GM19023 (cell line): Measurements from ENCODE around the gene CCDC158.
"Not testable (repeated sequence)": the region's sequence is repeated elsewhere in the genome, so short reads cannot be mapped to it uniquely, and the experiment has no call there.

Source experiments
- ATAC-seq: cut with Tn5 transposase; IDR thresholded peaks from one replicate; pipeline ENCODE4 v1.9.1; 2021; ENCODE audit warnings: mild to moderate bottlenecking, moderate library complexity; ENCODE audit not compliant: unreplicated experiment

CCDC158 gene

DNA sequence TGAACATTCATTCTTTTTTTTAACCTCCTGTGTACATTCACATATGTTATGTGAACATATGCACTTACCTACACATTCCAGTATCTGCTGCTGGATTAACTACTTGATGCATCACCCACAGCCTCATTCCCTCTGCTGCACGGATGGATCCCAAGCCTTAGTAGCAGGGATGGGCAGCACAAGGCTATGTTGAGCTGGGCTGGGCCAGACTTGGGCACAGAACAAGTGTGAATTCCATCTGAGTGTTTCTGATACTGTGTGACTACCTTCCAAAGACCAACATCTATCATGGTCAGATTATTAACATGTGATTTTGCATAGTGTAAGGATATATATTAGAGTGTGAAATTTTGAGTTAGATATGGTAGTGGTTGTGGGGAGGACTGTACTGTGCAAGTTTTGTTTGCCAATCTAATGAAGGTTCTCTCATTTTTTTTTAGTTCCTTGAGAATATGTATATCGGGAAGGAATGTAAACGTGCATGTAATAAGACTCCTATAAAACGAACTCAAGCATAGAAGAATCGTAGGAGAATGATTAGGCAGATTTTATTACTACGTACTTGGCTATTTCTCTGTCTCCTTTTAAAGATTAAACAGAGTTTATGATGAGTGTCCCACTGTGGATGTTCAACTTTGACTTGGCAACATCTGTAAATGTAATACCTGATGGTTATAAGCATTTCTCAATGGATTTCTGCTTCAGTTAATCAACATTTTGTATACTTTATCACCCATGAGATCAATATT lies 137.8 kb downstream of the CCDC158 start:
- no peak for ATAC-seq

GRCh38 chr4:76281594-76281993 lies 139.3 kb downstream of the CCDC158 start:
- not testable (repeated sequence) for ATAC-seq

DNA sequence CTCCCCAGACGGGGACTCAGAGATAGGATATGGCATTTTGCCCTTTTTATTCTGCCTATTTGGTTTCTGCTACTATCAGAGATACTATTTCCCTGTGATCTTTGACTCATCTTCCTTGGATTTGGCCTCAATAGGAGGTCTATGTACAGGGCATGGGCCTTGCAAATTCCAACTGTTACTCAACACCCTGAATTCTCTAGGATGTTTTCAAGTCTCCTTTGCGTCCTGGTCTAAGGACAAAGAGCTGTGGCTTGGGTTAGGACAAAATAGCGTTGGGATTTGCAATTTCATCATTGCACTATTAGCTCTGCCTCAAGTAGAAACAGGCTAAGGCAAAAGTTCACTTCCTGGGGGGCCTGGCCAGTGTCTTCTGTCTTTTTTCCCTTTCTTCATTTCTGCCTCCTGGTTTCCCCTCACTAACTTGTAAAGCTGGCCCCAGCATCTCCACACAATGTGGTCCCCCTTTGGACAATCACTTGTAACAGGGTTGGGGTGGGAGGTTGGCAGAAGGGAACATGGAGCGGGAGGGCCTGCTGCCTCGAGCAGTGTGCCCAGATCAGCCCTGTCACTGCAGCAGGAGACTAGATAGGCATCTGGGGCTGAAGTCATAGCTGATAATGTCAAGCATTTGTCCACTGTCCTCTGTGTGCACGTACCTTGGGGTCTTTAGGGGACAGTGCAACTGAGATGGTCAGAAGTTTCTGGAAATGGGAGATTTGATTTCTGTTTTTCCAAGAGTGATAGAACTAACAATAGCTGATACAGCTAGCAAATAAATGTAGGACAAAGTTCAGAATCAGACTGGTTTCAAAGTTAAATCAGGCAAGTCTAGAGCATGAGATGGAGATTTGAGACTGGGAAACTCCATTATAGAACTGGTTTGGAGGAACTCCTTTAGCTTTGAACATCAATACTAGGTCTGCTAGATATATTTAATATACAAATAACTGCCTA lies 140.2 kb downstream of the CCDC158 start:
- no peak for ATAC-seq

- ATAC-seq = no peak
Observed at GRCh38 chr4:76279462-76279861, 141.5 kb downstream of the CCDC158 start.

DNA sequence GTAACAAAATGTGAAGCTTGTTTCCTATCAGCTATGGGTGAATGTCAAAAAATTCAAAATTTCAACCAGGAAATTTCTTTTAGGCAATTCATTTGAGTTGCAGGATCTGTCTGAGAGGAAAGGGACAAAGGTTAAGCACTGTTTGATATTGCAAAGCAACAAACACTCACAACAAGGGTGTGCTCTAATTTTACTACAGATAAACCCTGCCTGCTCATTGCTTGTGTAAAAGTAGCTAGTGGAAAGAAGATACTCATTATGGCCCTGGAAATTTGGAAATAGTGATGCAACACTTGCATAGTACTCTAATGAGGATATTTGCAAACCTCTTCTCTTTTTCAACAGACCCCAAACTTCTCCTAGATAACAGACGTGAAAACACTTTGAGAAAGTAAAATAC lies 142.4 kb downstream of the CCDC158 start:
- ATAC-seq = no peak

DNA sequence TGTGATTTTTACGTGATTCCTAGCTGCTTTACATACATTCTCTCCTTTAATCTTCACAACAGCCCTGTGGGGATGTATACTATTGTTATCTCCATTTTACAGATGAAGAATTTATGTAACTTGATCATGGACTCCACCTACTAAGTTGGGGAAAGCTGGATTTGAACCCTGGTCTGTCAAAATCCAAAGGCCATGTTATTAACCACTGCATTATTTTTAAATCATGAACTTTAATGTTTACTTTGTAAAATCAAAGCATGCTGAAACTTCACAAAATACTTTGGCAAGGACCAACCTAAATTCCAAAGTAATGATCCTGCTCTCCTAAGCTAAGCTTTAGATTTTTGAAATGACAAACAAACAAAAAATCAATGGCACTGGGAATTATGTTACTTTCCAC lies 143.3 kb downstream of the CCDC158 start:
- ATAC-seq = no peak

GRCh38 chr4:76276813-76277212 lies 144.1 kb downstream of the CCDC158 start:
- ATAC-seq = no peak

GRCh38 chr4:76275486-76276124 lies 145.3 kb downstream of the CCDC158 start:
- no peak for ATAC-seq

- ATAC-seq = no peak
Observed at GRCh38 chr4:76272999-76273398, 147.9 kb downstream of the CCDC158 start.

DNA sequence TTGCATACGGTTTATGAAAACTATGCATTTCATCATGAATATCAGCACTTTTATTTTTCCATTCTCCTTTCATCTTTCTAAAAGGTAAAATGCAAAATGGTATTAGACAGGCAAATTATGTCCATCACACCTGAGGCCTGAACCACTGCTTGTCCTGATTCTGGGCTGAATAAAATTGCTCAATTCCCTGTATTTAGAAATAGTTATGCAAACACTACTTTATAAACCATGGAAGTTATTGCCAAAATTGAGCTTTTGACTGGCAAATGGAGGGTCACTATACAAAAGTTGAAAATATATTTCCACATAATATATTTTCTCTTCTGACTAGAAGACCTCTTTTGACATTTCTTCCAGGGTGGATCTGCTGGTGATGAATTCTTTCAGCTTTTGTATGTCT lies 148.4 kb downstream of the CCDC158 start:
- no peak for ATAC-seq

DNA sequence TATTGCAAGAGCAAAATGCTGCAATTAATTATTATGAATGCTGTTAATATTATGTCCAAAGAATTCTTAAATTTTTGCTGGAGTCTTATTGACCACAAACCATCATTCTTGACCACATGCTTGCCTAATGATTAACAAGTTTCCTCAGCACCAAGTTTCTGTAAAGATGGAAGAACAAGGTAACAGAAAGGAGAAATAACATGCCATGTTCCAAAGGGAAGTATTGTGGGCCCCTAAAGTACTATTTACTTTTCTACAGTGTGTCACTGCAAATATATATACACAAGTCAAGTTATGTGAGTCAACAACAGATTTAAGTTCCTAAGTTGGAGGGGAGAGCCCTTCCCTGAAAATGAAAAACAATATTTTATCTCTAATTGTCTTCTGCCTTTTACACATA lies 148.9 kb downstream of the CCDC158 start:
- no peak for ATAC-seq

- ATAC-seq = no peak
Observed at GRCh38 chr4:76271248-76271647, 149.7 kb downstream of the CCDC158 start.

DNA sequence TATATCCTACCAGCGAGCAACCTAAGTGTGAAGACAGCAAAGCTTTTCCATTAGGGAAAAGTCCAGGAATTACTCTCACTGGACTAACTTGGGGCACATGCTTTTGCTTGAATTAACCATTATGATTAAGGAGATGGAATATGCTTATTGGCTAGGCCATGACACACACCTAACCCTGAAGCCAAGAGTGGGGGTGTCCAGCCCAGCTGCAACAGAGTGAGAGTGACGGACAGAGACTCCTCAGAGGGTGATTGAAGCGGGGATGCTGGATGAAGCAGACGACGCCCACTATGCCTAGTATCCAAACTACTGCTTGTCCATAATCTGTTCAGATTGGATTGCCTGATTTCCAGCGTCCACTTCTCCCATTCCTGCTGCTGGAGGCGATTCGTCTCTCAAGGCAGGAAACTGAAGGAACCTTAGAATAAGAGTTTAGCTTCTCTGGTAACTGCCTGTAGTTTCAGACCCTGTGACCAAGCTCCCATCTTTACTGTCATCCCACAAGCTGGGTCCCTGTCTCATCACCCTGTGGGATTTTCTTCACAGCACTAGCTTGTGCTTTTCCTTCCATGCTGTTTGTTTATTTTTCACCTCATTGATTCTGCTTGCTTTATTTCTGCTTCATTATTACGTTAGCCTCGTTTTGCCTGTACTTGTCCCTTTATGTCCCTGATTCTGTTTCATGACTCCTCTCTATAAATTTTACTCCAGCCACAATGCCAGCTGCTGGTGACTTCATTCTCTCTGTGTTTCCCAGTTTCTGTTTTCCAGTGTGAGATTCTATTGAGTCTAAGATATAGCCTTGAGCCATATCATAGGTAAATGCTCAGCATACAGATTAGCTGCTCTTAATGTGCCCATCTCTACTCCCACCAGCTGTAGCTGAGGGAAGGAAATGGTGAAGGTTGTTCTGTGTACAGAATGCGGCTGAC lies 150.4 kb downstream of the CCDC158 start:
- no peak for ATAC-seq

DNA sequence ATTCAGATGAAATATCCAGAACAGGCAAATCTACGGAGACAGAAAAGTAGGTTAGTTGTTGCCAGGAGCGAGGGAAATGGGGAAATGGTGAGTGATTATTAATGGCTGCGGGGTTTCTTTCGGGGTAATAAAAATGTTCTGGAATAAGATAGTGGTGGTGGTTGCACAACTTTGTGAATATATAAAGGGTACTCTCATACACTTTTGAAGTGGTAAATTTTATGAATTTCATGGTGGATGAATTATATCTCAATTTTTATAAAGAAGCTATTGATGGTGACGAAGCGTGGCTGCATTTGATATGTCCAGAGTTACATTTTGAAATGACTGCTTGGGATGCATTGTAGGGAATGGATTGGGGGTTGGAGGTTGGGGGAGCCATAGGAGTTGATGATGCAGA lies 153.1 kb downstream of the CCDC158 start:
- no peak for ATAC-seq

DNA sequence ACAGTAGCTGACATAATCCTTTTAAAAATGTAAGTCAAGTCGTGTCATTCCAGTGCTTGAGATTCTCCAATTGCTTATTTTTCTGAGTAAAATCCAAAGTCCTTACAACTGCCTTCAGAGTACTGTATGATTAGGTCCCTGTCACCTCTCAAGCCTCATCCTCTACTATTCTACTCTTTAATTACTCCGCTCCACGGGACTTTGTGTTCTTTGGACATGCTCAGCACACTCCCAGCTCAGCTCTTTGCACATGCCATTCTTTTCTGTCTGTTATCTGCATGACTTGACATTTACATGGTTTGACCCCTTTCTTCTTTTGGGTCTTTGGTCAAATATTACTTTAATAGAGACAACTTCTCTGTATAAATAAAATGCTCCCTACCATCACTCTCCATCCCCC lies 154.3 kb downstream of the CCDC158 start:
- no peak for ATAC-seq

DNA sequence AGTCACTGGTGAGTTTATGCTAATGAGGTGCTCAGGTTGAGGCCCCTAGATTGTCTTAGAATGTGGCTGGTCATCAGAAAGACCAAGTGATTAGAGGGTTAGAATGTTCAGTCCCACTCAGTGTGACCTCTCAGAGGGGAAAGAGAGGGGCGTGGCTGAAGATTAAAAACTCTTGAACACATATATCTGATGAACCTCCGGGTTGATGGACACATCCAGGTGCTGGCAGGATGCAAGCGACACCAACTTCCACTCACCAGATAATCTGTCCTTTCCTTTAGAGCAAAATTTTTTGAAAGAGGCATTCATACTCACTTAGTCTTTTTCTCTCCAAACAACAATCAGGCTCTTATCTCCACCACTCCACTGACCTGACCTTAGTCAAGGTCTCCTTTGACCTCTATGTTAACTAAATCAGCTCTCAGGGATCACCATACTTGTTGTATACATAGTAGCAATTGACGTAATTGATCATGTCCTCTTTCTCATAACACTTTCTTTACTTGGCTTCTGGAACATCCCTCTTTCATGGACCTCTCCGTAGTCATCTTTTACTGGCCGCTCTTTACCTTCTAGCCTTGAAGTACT lies 155.2 kb downstream of the CCDC158 start:
- ATAC-seq = no peak
